ENCODE data around the gene JAKMIP1.

DNA sequence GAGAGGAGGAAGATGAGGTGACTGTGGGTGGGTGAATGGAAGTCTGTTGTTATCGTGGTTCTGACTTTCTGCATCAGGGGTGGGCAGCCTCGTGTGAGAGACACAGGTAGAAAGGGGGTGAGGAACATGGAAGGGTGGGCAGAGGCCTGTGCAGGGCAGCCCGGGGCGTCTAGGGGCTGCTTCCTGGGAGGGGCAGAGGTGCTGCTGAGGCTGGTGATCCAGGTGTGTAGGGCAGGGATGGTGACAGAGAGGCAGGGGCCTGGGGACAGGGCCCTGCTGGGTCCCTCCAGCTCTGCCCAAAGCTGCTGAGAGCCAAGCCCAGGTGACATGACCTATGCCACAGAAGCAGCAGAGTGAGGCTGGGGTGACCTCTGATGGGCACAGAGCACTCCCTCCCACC, 92.5 kb downstream of the JAKMIP1 start:
- TF ChIP-seq, protein P1, sequence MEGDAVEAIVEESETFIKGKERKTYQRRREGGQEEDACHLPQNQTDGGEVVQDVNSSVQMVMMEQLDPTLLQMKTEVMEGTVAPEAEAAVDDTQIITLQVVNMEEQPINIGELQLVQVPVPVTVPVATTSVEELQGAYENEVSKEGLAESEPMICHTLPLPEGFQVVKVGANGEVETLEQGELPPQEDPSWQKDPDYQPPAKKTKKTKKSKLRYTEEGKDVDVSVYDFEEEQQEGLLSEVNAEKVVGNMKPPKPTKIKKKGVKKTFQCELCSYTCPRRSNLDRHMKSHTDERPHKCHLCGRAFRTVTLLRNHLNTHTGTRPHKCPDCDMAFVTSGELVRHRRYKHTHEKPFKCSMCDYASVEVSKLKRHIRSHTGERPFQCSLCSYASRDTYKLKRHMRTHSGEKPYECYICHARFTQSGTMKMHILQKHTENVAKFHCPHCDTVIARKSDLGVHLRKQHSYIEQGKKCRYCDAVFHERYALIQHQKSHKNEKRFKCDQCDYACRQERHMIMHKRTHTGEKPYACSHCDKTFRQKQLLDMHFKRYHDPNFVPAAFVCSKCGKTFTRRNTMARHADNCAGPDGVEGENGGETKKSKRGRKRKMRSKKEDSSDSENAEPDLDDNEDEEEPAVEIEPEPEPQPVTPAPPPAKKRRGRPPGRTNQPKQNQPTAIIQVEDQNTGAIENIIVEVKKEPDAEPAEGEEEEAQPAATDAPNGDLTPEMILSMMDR (IDR thresholded peaks at IDR 0.05) = no peak
- no peak for TF ChIP-seq POLR2A (IDR thresholded peaks at IDR 0.05)
- no peak for TF ChIP-seq EP300 (IDR thresholded peaks at IDR 0.05)
